GM11168 (cell line): Measurements from ENCODE around the gene RIIAD1.
"Not testable (repeated sequence)": the region's sequence is repeated elsewhere in the genome, so short reads cannot be mapped to it uniquely, and the experiment has no call there.

Experiments used
- in situ Hi-C: fragments of 300-500 bp; cut with MboI; formaldehyde crosslinking; loops from one replicate; pipeline ENCODE4 v1.12.0; 2022; ENCODE audit warnings: low sequenced_read_pairs; ENCODE audit not compliant: unreplicated experiment

The RIIAD1 gene

DNA sequence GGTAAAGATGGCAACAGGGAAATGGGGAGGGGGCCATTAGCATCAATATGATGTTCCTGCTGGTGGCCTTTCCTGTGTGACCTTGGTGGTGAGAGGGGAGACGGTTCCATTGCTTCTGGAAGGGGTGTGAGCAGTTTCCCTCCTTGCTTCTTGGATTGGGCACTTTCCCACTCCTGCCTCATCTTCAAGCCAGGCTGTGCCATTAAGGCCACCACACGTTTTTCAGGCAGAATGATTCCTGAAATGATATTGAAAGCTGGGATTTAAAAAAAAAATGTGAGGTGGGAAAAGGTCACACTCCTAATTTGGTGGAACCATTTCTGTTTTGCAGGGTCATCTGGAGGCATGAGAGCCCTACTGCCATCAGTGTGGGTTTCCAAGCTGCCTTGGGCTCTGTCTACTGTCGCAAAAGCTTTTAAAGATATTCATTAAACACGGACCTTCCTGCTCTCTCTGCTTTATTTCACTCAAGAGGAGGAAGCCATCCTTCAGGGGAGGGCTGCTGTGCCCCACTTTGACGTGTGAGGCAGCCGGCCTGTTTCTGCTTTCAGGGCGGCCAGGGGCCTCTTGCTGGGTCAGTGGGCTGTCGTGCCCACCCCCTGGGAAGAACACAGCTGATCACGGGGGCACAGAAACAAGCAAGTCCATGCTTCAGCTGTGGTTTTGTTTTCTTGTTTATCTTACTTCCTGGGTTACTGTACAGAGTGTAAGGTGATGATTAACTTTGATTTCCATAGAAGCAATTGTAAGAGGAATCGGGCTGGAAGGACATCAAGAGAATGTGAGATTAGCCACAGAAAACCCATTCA is 8.0 kb downstream of the RIIAD1 start:
- in situ Hi-C loops: no loop called here

DNA sequence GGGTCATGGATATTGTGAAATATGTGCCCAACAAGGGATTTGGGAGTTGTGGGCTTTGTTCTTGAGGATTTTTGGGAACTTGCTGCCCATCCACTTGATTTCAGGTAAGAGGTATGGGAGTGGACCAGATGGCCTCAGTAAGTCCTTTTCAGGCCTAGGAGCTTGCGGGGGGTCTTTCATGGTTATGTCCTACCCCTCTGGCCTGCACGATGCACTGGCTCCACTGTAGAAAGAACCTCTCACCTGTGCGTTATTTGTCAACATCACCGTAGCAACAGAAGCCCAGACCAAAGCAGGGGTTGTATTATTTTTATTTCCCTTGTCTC is 8.6 kb downstream of the RIIAD1 start:
- in situ Hi-C loops: loop anchor here (10.0 kb wide), 1 partner anchor 135 kb away; no protein-coding TSS in a partner anchor

DNA sequence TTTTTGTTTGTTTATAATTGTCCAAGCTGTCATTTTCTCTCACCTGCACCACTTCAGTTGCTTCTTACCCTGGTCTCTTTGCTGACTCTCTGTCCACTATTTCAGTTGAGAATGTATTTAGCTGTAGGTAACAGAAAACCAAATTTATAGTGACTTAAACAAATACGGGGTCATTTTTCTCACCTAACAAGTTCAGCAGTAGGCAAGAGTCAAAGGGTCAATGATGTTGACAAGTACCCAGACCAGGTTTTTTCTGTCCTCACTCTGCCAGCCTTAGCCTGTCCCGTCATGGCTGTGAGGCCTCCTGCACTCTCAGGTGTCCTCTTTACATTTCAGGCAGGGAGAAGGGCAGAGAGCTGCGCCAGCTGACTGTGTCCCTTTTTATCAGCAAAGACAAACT is 11.8 kb downstream of the RIIAD1 start:
- in situ Hi-C loops: loop anchor here (10.0 kb wide), 1 partner anchor 138 kb away; no protein-coding TSS in a partner anchor

DNA sequence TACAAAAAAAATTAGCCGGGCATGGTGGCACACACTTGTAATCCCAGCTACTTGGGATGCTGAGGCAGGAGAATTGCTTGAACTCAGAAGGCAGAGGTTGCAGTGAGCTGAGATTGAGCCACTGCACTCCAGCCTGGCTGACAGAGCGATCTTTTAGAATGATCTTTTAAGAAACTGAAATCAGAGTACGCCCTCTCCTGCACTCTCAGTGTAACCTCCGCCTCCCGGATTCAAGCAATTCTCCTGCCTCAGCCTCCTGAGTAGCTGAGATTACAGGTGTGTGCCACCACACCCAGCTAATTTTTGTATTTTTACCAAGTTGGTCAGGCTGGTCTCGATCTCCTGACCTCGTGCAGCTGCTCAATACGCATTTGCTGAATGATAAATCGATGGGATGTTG is 12.7 kb downstream of the RIIAD1 start:
- in situ Hi-C loops: loop anchor here (10.0 kb wide), 1 partner anchor 139 kb away; no protein-coding TSS in a partner anchor

DNA sequence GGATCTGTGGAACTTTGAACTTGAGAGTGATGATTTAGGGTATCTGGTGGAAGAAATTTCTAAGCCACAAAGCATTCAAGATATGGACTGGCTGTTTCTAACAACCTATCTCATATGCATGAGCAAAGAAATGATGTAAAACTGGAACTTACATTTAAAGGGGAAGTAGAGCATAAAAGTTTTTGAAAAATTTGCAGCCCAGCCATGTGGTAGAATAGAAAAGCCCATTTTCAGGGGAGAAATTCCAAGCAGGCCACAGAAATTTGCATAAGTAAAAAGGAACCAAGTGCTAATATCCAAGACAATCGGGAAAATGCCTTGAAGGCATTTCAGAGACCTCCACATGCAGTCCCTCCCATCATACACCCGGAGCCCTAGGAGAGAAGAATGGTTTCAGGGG is 15.7 kb downstream of the RIIAD1 start:
- in situ Hi-C loops: loop anchor here (10.0 kb wide), 1 partner anchor 142 kb away; no protein-coding TSS in a partner anchor

DNA sequence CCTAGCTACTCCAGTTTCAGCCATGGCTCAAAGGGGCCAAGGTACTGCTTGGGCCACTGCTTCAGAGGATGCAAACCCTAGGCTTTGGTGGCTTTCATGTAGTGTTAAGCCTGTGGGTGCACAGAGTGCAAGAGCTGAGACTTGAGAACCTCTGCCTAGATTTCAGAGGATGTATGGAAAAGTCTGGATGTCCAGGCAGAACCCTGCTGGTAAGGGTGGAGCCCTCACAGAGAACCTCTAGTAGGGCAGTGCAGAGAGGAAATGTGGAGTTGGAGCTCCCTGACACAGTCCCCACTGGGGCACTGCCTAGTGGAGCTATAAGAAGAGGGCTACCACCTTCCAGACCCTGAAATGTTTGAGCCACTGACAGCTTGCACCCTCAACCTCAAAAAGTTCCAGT is 16.2 kb downstream of the RIIAD1 start:
- in situ Hi-C loops: loop anchor here (10.0 kb wide), 1 partner anchor 143 kb away; no protein-coding TSS in a partner anchor

DNA sequence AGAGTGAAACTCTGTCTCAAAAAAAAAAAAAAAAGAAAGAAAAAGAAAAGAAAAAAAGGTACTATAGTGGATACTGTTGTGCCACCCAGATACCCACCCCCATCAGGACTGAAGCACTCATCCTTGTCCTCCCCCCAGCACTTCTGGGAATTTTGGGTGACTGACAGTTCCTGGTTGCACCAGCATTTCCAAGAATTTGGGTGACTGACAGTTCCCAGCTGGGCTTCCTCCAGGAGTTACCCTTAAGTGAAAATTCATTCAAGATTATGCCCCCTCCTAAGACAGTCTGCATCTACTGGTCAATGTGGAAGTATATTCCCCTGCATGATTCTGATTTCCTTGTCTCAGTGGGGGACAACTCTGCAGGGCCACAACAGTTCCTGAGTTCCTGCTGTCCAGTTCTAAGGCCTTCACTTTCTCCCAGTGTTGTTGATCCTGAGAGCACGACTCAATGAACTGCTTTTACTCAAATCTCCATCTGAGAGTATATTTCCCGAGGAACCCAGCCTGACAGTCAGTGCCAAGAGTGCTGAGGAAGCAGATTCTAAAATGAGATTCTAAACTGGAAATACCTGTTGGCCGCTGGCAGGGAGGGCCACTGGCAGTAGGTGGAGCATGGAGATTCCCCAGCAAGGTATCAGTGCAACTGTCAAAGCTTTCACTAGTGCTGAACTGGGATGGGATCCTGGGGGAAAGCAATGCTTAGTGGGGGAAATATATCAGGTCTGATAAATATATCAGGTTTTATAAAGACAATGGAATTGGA is 18.5 kb downstream of the RIIAD1 start:
- in situ Hi-C loops: loop anchor here (10.0 kb wide), 1 partner anchor 145 kb away; no protein-coding TSS in a partner anchor

DNA sequence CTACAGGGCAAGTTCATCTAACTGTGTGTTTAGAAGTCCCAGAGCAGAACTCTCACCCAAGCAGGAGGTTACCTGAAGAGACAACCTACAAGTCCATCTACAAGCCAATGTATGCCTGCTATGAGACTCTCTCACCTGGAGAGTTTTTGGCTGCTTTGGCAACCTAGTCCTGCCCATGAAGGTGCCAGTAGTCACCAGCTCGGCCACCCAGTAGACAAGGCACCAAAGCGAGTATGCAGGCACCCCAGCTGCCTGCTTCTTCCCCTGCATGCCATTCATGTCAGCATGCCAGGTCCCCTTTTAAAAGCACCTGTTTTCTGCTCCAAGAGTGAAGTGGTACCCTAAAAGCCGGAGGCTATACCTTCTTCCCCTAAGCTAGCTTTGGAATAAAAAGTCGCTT is 20.2 kb downstream of the RIIAD1 start:
- in situ Hi-C loops: no loop called here

DNA sequence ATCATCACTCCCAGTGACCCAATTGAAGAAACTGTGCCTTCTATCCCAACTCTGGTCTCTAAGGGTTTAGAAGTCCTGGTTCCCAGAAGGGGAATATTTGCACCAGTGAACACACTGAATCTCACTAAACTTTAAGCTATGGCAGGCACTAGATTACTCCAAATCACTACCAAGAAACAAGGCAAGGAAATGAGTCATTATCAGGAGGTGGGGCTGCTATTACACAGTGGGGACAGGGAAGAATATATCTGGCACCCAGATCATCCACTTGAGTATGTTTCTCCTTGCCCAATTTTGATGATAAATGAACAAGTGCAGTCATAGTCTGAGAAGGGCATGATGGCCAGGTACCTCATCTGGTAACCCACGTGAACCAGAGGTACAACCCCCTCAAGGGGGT is 35.0 kb downstream of the RIIAD1 start:
- in situ Hi-C loops: no loop called here

DNA sequence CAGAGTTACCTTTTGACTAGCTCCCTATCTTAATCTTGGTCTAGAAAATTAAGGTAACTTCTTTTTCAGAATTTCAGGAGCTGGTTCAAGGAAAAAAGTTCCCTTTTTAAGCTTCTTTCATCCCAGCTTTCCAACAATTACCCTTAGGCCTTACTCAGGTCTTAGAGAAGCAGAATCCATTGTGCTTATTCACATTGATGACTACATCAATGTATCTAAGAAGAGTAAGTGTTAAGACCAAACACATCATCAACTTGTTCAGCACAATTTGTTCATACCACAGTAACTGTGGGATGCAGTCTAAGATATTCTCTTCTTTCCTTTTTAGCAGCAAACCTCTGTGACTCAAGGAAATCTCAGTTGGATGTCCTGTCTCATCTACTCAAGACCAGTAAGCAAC is 37.9 kb downstream of the RIIAD1 start:
- in situ Hi-C loops: no loop called here

DNA sequence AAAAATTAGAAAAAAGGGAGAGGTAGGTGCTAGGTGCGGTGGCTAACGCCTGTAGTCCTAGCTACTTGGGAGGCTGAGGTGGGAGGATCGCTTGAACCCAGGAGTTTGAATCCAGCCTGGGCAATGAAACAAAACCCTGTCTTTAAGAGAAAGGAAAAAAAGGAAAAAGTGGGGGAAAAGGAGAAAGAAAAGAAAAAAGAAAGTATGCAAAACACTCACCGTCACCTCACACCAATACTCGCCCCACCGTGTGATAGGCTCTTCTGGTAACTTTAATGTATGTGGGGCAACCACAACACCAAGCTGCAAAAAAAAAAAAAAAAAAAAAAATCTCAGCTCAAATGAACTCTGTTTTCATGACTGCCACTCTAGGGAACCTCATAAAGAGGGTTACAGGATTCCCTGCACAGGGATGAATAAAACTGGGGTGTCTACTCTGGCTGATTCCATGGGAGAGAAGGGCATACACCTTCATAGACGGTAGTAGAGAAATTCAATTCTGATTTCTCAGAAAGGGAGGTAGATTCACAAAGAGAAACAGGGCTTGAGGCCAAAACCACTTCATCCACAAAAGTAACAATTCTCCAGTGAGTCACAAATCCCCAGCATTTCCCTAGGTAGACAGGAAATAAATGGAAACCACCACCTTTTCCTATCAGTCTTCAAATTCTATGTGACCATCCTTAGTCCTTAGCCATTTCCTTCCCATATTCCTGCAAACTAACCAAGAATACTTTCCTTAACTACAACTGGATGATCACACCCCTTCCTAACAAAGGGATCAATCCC is 39.5 kb downstream of the RIIAD1 start:
- in situ Hi-C loops: no loop called here

DNA sequence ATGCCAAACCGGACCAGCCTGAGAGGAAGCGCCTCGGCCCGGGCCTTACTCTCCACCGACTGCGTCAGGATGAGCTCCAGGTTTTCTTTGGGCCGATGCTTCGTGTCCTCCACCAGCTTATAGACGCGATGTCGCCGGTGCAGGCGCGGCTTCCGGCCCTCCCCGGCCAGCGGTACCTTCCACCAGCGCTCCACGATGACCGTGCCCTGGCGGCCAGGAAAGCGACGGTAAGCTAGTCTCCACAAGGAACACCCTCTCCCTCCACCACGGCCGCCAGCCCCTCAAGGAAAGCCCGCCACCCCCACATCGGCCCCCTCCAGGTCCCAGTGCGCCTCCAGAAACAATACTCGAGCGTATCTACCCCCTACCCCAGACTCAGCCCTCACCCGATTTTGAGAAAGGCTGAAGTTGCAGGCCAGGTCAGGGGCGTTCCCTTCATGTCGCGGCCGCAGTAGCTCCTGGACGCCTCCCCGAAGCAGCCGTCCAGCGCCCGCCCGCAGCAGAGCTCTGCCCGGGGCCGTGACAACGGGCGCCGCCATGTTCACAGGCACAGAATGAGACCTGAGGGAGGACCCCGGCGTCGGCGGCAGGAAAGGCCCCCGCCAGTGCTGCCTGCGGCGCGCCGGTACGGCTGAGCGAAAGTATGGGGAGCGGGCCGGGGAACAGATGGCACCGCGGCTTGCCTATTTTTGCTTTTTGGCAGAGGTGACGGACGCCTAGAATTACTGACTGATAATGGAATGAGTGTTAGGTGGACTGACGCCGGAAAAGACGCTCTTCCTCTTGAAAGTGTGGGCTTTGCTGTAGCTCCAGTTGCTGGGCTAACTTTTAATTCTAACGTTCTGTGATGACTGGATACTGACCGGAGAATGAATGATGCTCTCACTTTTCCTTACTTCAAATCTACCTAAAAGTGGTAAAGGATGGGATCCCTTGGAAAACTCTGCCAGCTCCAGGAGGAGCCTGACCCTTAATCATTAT is 41.9 kb downstream of the RIIAD1 start, which contains the start of gene MRPL9:
Gene MRPL9 (minus strand): TSS at position 556 of the 981 bp plus-strand sequence. CDS start 17 bp downstream, at position 539.
- in situ Hi-C loops: no loop called here

DNA sequence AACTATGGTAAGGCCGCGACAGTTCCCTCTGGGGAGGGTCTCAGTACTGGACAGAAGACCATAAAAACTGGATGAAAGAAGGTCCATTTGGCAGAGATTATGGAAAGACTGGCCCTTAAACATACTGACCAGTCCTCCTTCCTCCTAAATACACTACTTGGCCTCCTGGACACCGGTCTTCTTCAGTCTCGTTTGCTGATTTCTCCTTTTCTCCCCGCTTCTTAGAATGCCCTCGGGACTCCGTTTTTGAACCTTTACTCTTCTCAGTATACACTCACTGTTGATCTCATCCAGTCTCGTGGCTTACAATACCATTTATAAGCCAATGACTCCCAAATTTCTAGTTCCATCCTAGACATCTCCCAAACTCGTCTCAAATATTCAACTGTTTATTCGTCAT is 42.7 kb downstream of the RIIAD1 start:
- in situ Hi-C loops: no loop called here

DNA sequence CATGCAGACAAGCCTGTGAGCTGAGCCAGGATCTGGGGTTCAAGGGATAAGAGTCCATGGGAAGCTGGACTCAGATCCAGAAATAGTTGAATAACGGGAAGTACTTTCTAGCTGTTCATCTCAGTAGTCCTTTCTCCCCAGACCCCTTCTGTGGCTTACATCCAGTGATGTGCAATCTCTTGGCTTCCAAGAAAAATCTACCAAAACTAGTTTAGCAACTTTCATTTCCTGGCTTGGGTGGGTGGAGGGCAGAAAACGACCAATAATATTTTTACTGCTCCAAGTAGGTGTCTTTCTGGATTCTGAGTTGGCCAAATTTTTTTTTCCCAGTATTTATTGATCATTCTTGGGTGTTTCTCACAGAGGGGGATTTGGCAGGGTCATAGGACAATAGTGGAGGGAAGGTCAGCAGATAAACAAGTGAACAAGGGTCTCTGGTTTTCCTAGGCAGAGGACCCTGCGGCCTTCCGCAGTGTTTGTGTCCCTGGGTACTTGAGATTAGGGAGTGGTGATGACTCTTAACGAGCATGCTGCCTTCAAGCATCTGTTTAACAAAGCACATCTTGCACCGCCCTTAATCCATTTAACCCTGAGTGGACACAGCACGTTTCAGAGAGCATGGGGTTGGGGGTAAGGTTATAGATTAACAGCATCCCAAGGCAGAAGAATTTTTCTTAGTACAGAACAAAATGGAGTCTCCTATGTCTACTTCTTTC is 47.2 kb downstream of the RIIAD1 start:
- in situ Hi-C loops: not testable (repeated sequence)

DNA sequence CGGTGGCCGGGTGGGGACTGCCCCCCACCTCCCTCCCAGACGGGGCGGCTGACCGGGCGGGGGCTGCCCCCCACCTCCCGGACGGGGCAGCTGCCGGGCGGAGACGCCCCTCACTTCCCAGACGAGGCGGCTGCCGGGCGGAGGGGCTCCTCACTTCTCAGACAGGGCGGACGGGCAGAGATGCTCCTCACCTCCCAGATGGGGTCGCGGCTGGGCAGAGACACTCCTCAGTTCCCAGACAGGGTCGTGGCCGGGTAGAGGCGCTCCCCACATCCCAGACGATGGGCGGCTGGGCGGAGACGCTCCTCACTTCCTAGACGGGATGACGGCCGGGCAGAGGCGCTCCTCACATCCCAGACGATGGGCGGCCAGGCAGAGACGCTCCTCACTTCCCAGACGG is 47.9 kb downstream of the RIIAD1 start:
- in situ Hi-C loops: not testable (repeated sequence)

DNA sequence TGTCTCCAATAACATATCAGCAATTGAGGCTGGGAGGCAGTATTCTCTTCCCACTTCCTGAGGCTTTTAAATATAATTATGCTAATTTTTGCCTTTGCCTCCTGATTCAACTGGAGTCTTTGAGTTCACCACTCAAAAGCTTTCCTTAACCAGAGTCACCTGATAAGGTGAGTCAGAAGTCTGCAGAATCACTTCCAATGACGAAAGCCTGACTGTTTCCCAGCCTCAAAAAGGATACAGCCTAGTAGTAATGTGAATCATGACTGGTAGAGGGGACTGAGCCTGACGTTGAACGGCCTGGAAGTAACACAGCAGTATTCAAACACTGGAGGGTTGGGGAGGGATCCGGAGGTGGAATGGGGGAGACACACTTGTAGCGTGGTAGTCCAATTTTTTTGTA is 52.4 kb downstream of the RIIAD1 start:
- in situ Hi-C loops: no loop called here

DNA sequence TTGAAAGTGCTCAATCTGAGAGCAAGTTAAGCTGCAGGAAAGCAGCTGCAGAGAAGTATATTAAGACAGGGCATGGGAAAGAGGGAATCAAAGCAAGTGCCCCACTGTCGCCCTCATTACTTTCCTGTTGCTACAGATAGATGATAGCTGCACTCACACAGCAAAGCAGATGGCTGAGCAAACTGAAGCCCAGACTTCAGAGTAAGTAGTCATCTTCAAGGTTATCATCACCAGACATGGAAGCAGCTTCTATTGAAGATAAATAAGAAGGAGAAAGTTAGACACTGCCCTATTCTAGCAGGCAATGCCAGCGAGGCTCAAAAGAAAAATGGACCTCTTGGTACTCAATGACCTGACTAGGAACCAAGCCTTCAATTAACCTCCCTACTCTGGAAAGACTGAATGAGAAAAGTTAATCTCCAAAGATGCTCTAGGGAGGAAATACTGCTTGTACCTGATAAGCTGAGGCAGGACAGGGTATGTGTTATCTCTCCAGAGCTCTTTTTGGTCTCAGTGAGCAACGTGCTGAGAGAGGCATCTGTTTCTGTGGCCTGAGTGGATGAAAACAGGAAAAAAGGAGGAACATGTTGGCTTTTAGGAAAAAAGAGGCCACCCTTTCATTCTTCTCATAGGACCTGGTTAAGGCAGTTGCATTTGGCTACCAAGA is 53.1 kb downstream of the RIIAD1 start:
- in situ Hi-C loops: no loop called here
